HG03025 (cell line): ENCODE measurements around the gene CPNE1.
"Not testable (repeated sequence)": the region's sequence is repeated elsewhere in the genome, so short reads cannot be mapped to it uniquely, and the experiment has no call there.

ENCODE experiments used
- ATAC-seq: cut with Tn5 transposase; IDR thresholded peaks from one replicate; pipeline ENCODE4 v1.9.1; 2021; ENCODE audit warnings: mild to moderate bottlenecking, moderate library complexity; ENCODE audit not compliant: unreplicated experiment, low FRiP score

CPNE1 gene

DNA sequence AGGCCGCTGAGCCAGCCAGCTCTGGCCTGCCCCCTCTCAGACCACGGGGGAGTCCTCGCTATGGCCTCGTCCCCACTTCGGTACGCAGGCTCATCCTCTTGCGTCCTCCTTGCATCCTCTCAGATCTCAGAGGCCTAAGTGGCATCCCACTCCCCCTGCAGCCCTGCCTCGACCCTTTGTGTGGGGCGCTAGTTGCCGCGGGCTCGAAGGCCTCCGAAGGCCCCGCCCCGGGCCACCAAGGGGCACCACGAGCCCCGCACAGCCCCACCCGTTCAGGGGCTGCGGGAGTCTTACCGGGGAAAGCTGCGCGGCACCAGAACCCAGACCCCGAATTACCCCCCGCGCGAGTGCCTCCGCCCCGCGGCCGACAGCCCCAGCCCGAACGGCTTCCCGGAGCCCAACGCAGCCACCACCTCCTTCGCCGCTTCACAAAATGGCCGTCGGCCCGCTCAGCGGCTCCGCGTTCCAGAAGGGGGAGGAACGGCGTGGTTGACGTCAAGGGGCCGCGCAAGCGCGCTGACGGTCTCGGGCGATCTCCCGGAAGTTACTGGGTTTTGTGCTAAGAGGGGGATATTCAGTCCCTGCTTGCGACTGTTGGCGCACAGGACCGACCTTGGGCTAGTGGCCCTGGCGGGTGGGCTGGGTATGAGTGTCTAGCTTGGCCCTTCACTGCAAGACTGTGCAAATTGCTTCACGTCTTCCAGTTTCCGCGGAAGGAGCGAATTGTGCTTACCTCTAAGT is at the start of gene CPNE1, which contains the start of gene RBM12:
Gene CPNE1, minus strand, starts transcription at position 435 of the 741 bp plus-strand sequence. CDS start 31,977 bp downstream, outside the sequence.
Gene RBM12, minus strand, starts transcription at position 435 of the 741 bp plus-strand sequence. CDS start 9,578 bp downstream, outside the sequence.
- peak; percentile 72 for ATAC-seq

DNA sequence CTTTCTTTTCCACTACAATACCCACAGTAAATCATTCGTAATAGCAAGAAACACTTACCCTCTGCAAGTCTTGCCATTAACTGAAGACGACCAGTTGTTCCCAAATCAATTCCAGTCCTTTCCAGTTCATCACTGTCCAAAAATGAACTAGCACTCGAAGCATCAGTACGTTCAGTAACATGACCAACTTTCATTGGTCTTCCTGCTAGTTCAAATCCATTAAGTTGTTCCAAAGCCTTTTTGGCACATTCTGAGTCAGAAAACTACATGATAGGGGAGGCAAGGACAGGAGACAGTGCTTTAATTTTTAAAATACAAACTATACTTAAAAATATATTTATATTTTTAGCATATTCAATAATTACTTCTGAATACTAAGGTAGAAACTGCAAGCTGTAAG is 49.4 kb upstream of the CPNE1 start:
- ATAC-seq: no peak

DNA sequence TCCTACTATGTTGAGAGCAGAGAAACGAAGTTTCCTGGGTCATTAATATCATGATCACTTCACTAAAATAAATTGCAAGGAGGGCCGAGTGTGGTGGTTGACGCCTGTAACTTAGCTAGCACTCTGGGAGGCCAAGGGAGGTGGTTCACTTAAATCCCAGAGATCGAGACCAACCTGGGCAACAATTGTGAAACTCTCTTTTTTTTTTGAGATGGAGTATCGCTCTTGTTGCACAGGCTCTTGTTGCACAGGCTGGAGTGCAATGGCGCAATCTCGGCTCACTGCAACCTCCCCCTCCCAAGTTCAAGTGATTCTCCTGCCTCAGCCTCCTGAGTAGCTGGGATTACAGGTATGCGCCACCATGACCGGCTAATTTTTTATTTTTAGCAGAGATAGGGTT is 48.4 kb upstream of the CPNE1 start:
- ATAC-seq: not testable (repeated sequence)

DNA sequence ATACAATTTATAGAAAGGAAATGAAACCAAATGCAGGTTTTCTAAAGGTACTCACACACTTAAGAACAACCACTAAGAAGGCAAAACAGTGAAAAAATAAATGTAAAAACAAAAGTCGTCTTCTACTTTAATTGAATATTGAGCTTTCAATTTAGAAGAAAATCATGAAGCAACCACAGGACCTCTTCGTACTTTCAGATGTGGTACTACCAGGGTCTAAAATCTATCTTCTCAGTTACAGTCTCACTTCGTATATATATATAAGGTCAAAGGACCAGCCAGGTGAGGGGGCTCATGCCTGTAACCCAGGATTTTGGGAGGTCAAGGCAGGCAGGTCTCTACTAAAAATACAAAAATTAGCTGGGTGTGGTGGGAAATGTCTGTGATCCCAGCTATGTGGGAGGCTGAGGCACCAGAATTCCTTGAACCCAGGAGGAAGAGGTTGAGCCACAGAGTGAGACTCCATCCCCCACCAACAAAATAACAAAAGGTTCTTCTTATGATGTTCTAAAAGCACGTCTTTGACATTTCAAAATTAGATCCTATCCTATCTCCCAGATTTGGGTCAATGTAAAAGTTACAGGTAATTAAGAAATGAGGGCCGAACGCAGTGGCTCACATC is 47.0 kb upstream of the CPNE1 start:
- no peak for ATAC-seq

DNA sequence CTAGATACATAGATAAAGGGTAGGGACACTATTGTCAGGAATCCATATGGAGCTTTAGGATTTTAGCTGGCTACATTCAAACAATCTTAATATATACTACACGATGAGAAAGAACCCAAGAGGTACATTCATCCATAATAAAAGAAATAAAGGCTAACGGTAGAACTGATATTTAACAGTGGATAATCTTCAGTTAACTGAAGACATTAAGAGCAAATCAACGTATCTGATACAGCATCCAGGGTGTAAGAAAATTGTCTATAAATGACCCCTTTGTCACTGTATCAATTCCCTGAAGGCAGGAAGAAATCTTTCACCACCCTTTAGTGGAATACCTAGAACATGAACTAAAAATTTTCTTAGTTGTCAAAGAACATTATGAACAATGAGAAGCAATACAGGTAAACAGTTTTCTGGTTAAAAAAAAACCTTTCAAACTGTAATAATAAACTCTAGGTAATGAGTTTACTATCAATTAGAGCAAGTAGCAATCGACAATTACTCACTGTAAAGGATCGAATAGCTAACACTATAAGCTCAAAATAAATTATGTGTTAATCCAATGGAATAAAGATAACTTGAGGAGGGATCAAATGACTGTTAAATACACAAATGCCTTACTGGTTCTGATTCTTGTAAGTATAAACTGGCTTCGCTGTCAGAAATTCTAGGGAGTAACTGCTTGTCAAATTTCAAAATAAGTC is 46.3 kb upstream of the CPNE1 start:
- ATAC-seq: no peak

DNA sequence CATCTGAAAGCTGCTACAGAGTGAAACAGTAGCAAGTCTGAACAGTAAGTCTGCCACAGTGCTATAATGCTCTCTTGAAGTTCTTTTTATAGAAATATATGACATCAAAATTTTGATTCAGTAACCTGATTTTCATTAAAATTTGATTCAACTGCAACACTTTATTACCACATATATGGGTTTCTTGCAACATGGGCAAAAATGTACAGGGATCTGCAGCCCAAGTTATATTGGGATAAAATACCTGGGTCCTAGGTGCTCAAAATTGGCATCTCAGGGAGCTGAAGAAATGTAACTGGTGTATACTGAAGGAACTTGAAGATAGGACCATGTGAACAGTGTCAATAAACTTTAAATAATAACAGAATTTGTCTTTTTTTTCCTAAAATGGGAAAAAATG is 45.3 kb upstream of the CPNE1 start:
- no peak for ATAC-seq

DNA sequence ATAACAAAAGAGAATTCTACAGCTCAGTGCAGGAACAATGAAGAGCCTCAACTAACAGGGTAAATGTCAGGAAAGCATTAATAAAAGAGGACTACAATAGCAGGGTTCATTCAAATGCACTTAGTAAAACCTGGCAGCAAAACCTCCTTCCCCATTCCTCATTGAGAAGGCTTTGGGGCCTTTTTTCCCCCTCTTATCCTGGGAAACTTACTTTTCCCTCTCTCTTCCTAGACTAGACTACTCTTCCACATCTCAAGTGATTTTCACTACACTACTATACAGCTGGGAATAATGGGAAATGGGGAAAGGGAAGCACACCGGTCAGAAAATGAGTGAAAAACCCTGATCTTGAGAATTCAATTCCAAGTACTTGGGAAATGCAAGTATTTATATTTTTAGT is 44.6 kb upstream of the CPNE1 start:
- ATAC-seq: no peak

DNA sequence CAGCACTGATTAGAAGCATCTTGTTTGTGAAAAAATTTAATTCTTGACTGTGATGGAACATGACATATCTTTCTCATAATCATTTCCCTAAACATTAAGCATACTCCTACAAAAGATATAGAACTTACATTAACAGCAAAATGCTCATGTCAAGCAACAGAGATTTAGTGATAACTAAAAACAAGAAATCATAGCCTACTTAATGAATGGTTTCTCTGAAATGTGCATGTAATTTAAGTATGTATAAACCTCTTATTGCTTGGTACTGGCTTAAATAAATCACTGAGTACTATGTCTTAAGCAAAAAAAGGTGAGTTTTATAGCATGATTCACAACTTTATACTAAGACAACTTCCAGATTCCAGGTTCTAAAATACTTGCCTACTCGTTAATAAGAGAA is 43.8 kb upstream of the CPNE1 start:
- no peak for ATAC-seq

DNA sequence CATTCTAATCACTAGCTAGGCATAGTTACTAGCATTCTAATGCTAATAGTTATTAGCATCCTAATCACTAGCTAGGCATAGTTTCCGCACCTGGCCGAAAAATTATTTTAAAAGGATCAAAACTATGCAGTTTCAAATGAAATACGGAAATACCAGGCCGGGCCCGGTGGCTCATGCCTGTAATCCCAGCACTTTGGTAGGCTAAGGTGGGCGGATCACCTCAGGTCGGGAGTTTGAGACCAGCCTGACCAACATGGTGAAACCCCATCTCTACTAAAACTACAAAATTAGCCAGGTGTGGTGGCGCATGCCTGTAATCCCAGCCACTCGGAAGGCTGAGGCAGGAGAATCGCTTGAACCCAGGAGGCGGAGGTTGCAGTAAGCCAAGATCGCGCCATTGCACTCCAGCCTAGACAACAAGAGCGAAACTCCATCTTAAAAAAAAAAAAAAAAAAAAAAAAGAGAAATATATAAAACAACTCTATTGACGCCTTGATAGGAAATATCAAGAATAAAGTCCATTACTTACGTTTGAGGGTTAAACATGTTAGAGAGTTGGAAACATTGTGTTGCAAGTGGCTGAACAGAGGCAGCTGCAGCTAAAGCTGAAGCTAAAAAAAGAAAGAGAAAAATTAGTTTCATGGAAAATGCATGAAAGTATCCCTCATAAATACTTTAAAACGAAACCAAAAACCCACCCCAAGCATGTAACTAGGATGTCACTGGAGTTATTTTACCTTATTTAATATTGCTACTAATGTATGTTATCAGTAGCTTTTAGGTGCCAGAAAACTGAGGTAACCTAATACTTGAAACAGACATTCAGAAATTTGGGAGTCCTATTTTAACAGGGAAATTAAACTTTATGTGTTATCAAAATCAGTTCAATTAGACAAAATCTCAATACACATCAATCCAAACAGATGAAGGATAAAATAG is 42.2 kb upstream of the CPNE1 start:
- ATAC-seq: not testable (repeated sequence)

DNA sequence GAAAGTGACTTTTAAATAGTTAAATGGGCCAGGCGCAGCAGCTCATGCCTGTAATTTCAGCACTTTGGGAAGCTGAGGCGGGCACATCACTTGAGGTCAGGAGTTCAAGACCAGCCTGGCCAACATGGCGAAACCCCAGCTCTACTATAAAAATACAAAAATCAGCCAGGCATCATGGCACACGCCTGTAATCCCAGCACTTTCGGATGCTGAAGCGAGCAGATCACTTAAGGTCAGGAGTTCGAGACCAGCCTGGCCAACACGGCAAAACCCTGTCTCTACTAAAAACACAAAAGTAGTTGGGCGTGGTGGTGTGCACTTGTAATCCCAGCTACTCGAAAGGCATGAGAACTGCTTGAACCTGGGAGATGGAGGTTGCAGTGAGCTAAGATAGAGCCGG is 41.2 kb upstream of the CPNE1 start:
- not testable (repeated sequence) for ATAC-seq

DNA sequence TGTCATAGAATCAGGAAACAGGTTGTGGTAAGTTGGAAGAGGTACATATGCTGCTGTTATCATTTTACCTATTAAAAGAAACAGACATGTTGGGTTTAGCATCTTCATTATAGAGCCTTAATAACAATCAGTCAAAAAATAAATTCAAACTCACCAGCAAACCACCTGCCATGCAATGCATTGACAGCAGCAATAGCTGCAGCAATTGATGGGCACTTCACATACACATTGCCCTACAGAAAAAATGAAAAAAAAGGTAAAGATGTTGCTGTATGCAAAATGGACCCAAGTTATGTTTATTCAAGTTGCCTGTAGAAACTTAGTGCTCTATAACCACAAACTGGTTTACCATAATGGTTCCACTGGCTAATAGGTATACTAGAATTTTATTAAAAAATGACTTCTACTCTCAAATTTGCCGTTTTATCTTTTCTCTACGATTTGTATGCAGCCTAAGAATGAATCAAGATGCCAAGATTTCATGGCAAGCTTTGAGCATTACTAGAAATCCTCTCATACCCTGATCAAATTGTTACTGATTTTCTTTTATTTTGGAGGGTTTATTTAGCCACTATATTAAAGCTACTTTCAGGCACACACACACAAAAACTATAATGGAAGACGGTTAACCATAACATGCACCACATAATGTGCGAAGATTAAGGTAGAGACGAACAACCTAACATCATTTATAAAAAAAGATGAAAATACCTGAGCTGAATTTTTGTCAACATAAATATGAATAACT is 40.0 kb upstream of the CPNE1 start:
- no peak for ATAC-seq

DNA sequence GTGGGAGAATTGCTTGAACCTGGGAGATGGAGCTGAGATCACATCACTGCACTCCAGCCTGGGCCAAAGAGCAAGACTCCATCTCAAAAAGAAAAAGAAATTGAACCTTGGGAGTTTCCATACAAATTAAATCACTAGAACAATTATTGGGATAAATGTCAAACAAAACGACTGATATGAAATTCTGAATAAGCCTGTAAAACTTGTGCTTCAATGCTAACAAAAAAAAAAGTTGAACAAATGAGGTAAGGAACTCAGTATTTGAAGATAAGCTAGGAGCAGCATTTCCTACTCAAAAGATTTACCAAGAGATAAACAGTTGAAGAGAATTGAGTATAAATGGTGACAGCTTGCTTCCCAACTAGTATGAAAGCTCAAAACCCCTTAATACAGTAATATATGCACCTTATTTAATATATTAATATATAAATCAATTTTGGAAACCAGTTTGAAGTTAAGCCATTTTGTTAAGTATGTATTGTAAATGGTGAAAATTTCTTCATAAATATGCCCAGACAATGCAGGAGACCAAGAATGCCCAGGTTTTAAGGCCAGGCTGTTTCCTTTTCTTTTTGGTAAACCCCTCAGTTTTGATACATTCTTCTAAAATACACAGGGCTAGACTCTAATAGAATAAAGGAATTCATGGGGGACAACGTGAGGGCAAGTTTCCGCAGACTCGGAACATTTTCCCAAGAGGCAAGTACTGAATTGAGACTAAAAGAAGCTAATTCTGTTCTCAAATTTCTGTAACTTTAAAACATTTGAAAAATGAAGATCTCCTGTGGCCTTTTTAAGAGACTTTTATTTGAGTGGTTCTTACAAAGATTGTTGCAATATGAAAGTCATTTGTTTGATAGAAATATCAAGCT is 38.4 kb upstream of the CPNE1 start:
- ATAC-seq: no peak

DNA sequence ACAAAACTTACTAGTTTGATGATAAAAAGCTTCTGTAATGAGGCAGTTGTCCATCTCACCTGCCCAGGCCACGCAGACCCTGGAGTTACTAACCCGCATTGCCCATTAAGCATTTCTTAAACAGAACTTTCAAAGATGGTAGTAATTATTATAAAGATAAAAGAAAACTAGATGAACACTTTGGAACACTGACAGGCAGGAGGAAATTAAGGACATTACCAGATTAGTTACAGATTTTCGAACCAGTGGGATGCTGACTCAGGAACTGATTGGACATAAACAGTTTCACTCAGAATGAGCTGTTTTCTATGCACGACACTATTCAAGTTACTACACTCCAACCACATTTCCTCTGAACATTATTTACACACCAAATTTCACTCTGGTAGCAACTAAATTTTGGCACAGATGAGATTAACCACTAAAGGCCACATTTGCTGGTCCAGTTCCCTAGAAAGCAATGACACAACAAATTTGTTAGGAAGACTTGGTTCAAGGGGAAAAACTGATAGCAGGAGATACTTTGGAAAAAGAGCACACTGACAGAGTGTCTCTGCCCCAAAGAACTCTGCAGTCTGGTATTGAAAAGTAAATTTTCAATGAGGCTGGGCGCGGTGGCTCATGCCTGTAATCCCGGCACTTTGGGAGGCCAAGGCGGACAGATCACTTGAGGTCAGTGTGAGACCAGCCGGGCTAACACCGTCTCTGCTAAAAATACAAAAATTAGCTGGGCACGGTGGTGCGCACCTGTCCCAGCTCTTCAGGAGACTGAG is 37.5 kb upstream of the CPNE1 start:
- ATAC-seq: no peak

DNA sequence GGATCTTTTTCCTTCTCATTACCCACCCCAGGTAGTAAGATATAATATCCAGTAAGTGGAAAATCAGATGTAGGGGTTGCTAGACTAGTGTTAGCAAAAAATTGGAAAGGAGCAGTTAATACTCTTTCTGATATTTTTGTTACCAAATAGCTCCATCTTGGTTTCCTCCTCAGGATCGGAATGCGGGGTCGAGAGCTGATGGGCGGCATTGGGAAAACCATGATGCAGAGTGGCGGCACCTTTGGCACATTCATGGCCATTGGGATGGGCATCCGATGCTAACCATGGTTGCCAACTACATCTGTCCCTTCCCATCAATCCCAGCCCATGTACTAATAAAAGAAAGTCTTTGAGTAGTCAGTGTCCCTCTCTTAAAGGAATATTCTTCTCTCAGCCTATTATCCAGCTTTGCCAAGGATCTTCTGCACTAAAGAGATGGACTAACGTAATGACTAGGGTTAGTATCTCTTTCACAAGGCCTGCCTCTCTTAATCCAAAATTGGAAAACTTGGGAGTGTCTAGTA is 36.0 kb upstream of the CPNE1 start:
- ATAC-seq: no peak

DNA sequence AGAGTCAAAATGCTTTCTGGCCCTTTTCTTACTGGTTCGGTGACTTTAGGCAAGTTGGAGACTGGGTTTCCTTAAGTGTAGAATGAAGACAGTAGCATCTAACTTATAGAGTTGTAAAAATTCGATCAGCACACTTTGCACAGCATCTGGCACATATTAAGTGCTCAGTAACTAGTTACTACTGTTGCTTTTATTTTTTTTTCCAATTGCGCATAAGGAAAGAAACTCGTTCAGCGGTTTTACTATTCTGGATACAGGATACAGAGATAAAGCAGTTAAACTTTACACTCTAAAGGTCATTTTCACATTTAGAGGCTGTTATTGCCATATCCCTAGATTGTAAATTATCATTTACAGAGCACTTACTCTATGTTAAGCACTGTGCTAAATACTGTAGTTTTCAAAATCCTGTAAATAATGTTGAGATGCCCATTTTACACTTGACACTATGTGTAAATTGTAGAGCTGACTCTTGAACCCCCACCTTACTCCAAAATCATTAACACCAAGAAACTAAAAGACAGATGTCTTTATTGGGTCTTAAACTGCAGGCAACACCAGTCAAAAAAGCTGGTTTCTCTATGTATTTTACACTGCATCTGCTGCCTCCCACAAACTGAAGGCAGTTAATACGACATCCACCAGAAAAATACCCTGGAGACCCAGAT is 35.4 kb upstream of the CPNE1 start:
- ATAC-seq: no peak

DNA sequence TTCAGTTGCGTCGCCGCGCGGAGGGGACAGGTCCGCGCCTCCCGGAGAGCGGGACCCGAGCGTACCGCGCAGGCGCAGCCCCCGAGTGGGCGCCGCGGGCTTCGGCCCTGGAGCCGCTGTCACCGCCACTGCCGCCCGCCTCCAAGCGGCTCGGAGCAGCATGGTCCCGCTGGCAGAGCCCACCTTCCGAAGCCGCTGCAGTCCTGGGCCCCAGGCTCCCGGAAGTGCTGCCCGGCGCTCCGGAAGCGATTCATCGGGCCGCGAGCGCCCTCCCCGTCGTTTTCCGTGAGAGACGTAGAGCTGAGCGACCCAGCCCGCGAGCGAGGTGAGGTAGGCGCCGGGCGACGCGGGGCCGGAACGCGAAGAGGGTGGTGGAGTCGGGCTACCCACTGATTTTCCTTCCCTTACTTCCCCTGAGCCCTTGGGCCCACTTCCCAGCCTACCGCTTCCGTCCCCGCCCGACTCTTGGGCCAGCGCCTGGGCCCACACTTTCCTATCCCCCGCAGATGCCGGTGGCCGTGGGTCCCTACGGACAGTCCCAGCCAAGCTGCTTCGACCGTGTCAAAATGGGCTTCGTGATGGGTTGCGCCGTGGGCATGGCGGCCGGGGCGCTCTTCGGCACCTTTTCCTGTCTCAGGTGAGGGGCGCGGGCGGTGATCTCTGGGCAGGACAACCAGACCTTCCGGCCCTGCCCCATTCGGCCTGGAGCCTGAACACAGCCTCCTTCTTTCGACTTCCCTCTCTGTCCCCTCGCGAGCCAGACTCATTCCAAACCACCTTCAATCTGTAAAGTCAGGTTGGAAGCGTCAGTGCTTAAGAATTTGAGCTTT is 34.6 kb upstream of the CPNE1 start, which contains the start of the genes NFS1 and ROMO1:
Gene NFS1, minus strand, starts transcription at position 226 of the 830 bp plus-strand sequence. Its CDS starts 64 bp downstream, at position 162.
Gene ROMO1, plus strand, starts transcription at position 279 of the 830 bp plus-strand sequence. Its CDS starts 228 bp downstream, at position 507.
- peak; percentile 53 for ATAC-seq
